Measurements from ENCODE around the gene C17orf100. TPM values are rescaled to one million over a fixed set of nuclear protein-coding genes. Genes with fewer than 3 reads are reported as not detected.

Gene C17orf100
- total RNA-seq, 2 experiments from 2014 or later = 0.99 to 1.2 TPM

Small RNA genes lying within 50 kb of the gene (microRNA-seq; reads per million reads assigned to microRNA genes)
- gene MIR4520-1 (ENCODE audit: borderline microRNAs expressed, borderline replicate concordance) (not detected), gene MIR4520-2 (ENCODE audit: borderline microRNAs expressed, borderline replicate concordance) (not detected)

Other genes with a start within 250 kb of the C17orf100 start
- gene AIPL1, start 216.6 kb upstream of the C17orf100 start, total RNA-seq = not detected
- gene PIMREG, start 207.3 kb upstream of the C17orf100 start, total RNA-seq = 10 to 100 TPM; 18.1 to 19.0 TPM
- under 1 TPM; 0.38 to 0.67 TPM for gene PITPNM3, start 95.2 kb upstream of the C17orf100 start, total RNA-seq
- gene KIAA0753, start 11.1 kb upstream of the C17orf100 start, total RNA-seq = 1 to 10 TPM; 7.7 to 8.1 TPM
- gene TXNDC17, start 10.7 kb upstream of the C17orf100 start, total RNA-seq = 10 to 100 TPM; 71.4 to 85.8 TPM
- 10 to 100 TPM; 21.7 to 22.5 TPM for gene MED31, start 157 bp upstream of the C17orf100 start, total RNA-seq
- not detected for gene SLC13A5, start 61.6 kb downstream of the C17orf100 start, total RNA-seq
- gene XAF1, start 104.3 kb downstream of the C17orf100 start, total RNA-seq = 10 to 100 TPM; 15.0 to 19.0 TPM
- gene FBXO39, start 124.5 kb downstream of the C17orf100 start, total RNA-seq = not detected
- not detected for gene TEKT1, start 180.0 kb downstream of the C17orf100 start, total RNA-seq

Data from activated naive CD4-positive, alpha-beta T cell treated with anti-CD3 and anti-CD28 coated beads for 36 hours (primary cell).